ENCODE measurements around the gene ANTXR1.

DNA sequence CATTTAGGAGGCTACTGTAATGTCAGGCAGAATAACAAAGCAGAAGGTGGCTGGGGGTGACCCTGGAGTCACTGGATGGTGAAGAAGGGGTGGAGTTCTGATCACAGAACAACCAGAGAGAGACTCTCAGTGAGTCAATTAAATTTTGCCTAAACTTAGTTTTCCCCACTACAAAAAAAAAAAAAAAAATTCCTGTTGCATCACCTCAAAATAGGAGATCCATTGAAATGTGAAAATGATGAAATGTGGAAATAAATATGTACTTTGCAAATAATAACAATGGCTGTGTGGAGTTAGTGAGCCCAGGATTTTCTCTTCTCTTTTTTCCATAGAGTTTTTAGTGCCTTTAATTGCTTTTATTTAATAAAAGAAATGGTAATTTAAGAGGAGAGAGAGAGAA, 208.5 kb downstream of the ANTXR1 start:
- TF ChIP-seq, protein P1, sequence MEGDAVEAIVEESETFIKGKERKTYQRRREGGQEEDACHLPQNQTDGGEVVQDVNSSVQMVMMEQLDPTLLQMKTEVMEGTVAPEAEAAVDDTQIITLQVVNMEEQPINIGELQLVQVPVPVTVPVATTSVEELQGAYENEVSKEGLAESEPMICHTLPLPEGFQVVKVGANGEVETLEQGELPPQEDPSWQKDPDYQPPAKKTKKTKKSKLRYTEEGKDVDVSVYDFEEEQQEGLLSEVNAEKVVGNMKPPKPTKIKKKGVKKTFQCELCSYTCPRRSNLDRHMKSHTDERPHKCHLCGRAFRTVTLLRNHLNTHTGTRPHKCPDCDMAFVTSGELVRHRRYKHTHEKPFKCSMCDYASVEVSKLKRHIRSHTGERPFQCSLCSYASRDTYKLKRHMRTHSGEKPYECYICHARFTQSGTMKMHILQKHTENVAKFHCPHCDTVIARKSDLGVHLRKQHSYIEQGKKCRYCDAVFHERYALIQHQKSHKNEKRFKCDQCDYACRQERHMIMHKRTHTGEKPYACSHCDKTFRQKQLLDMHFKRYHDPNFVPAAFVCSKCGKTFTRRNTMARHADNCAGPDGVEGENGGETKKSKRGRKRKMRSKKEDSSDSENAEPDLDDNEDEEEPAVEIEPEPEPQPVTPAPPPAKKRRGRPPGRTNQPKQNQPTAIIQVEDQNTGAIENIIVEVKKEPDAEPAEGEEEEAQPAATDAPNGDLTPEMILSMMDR (conservative IDR thresholded peaks at IDR 0.05): no peak
- no peak for TF ChIP-seq EZH2 (IDR thresholded peaks at IDR 0.05; ENCODE audit: low read depth)
